NCI-H1105 (cell line): ENCODE data around the gene ERFE.
"Not testable (repeated sequence)": the region's sequence is repeated elsewhere in the genome, so short reads cannot be mapped to it uniquely, and the experiment has no call there.

Source experiments
- DNase-seq: peaks from one replicate; lab custom pipeline; 2025; lab: John Stamatoyannopoulos, UW

ERFE gene, protein sequence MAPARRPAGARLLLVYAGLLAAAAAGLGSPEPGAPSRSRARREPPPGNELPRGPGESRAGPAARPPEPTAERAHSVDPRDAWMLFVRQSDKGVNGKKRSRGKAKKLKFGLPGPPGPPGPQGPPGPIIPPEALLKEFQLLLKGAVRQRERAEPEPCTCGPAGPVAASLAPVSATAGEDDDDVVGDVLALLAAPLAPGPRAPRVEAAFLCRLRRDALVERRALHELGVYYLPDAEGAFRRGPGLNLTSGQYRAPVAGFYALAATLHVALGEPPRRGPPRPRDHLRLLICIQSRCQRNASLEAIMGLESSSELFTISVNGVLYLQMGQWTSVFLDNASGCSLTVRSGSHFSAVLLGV

DNA sequence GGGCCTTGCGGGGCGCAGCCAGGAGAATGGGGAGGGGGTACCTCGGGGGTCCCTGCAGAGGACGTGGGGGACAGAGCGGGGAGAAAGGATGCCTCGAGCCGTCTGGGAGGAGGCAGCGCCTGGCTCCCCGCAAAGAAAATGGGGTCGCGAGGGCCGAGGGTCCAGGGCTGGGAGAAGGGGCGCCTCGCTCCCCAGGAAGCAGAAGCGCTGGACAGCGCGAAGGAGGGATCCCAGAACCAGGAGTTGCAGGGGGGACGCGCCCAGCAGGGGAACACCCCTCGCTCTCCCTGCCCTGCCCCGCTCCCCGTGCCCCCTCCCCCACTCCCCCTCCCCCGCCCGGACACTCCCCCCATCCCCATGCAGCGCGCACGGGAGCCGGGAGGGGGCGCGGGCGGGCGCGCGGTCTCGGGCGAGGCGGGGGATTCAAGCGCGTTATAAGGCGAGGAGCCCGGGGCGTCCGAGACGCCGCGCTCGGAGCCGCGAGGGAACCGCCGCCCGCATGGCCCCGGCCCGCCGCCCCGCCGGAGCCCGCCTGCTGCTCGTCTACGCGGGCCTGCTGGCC, at the start of gene ERFE:
ERFE (plus strand) TSS at position 462 of the 562 bp plus-strand sequence; CDS start at position 500, 38 bp downstream.
- peak; percentile 20 for DNase-seq

DNA sequence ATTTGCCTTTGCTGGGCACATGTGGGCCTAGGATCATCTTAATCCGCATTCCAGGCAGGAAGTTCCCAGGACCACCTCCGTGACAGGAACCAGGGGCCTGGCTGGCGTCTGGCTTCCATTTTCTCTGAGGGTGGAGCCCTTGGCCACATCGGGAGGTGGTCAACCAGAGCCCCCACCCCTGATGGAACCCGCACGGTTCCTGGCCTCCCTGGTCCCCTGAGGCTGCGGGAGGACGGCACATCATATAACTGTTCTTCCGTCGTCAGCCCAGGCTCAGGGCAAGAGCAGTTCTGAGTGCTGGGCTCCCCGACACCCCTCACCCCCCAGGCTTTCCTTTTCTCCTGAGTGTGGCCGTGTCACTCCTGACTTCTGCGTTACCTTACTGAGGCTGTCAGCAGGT, 45.2 kb upstream of the ERFE start:
- no peak for DNase-seq

DNA sequence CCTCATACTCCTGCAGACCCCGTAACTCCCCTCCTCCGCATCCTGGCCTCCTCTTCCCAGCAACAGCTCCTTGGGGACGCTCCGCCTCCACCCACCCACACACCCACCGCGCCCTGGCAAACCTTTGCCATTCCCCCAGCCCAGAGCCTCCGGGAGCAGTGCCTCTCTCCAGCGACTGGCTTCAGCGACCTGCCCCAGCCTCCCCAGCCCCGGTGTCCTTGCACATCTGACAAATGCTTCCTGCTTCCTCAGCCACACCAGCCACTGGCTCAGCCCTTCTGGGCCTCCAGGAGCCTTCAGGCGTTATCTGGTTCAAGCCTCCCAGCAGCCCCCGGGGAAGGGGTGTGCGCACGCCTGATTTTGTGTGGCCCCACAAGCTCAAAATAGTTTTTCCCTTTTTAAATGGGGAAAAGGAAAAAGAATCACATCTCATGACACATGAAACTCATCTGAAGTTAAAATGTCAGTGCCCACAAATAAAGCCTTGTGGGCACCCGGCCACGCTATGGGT, 44.4 kb upstream of the ERFE start:
- no peak for DNase-seq

DNA sequence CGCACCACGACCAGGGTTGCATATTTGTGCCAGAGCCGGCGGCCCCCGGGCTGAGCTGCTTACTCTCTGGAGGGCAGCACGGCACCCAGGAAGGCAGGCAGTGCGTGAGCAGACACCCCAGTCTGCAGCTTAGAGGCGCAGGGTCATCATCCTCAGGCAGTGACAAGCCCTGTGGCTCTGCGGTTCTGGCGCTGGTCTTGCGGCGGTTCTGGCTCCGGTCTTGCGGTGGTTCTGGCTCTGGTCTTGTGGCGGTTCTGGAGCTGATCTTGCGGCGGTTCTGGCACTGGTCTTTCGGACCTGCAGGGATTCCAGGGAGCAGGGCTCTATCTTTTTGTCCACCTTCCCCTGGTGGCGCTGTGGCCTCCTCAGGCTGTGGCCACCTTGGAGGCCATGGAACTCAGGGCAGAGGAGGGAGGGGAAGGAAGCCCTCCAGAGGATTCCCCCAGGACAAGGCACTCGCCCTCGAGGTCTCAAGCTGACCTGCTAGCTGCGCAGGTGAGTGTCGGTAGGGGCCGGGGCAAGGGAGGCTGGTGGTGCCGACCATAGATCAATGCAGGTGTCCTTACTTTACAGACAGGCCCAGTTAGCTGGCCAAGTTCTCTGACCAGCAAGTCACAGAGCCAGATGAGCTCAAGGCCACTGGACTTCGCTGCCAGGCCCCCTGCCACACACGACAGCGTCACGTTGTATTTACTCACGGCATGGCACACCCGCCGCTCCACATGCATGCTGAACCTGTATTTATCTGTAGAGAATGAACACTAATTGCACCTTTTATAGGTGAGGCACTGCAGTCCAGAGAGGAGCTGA, 43.7 kb upstream of the ERFE start:
- no peak for DNase-seq

DNA sequence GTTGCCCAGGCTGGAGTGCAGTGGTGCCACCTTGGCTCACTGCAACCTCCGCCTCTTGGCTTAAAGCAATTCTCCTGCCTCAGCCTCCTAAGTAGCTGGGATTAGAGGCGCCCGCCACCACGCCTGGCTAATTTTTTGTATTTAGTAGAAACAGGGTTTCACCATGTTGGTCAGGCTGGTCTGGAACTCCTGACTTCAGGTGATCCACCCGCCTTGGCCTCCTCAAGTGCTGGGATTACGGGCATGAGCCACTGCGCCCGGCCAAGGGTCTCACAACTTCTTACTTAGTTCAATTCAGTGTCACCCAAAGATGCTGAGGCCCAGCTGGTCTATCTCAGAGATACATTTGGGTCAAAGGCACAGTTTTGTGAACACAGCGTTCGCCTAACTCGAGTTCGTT, 43.1 kb upstream of the ERFE start:
- DNase-seq = not testable (repeated sequence)

DNA sequence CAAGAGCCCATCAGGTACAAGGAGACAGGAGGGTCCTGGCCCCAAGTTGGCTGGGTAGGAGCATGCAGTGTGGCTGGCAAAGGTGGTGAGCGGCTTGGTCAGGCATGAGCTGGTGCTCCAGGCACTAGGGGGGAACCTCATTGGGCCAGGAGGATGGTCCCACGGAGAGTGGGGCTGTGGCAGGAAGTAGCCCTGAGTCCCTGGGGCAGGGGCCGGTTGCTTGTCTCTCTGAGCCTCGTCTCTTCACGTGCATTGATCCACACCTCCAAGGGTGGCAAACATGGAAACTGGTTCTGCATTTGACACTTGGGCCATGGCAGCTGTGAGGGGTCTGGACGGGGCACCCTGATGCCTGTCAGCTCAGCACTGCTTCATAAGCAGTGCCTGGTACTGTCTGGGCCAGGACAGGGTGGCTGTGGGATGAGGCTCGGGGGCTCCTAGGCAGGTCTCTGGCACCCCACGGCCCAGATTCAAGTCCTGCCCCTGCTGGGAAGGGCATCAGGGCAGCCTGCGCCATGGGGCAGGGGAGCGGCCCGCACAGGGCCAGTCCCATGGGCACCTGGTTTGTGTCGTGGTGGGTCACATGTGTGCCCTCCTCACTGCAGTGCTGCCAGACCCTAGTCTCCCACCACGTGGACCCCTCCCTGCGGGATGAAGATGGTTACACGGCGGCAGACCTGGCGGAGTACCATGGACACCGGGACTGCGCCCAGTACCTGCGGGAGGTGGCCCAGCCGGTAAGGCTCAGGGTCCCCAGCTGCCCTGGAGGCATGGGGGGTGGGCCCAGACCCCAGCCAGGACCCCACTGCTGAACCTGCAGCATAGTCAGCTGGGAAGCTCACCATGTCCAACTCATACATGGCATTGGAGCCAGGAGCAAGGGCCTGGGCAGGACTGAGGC, 42.2 kb upstream of the ERFE start:
- no peak for DNase-seq

DNA sequence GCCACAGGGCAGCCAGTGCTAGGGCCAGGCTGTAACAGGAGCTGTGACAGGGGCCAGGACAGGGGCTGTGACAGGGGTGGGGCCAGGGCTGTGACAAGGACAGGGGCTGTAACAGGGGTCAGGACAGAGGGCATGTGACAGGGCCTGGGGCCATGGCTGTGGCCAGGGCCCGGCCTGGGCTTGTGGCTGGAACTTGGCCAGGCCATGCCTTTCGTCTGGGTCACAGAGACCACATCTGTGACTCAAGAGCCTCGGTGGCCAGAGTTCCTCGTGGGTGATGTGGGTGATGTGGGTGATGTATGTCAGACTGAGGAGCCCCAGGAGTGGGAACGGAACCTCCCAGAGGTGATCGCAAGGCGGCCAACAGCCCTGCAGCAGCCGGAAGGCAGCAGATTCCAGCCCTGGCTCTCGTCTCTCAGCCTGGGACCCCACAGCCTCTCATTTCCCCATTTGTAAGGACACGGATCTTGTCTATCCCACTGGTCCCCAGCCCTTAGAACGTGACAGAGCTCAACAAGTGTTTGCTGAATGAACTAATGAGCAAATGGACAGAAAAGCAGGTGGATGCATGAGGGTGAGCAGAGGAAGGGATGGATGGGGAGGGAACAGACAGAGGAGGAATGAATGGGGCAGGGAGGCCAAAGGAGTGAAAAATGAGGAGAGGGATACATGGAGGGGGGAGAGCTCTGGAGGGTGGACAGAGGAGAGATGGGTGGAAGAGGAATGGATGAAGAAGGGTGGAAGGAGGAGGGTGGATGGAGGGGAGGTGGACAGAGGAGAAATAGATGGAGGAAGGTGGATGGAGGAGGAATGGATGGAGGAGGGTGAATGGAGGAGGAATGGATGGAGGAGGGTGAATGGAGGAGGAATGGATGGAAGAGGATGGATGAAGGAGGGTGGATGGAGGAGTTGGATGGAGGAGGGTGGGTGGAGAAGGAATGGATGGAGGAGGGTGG, 41.3 kb upstream of the ERFE start:
- DNase-seq = no peak

DNA sequence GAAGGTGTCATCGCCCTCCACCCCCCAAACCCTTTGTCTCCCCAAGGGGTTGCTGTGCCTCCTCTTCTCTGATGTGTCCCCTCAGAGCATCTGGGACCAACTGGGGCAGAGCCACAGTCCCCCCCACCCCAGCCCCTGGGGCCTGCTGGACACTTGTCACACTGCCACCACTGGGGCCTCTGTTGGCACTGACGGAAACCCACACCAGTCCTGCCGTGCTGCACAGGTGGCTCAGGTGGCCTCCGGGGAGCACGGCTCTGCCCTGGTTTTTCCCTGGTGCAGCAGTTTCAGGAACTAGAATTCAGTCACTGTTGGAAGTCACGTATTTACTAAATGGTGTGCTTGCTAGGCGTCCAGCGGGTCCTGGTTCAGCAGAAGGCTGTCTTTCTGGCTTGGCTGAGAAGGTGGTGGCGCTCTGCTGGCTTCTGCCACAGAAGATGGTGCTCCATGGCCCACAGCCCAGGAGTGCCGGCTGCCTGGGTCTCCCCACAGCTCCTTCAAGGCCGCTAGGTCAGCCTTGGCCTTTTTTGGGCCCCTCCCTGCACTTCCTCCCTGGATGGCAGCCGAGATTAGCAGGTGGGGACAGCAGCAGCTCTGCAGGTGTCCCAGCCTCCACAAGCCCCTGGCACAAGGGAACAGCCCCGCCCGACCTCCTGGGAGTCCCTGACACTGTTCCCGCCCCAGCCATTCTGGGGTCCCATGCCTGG, 38.9 kb upstream of the ERFE start:
- no peak for DNase-seq

DNA sequence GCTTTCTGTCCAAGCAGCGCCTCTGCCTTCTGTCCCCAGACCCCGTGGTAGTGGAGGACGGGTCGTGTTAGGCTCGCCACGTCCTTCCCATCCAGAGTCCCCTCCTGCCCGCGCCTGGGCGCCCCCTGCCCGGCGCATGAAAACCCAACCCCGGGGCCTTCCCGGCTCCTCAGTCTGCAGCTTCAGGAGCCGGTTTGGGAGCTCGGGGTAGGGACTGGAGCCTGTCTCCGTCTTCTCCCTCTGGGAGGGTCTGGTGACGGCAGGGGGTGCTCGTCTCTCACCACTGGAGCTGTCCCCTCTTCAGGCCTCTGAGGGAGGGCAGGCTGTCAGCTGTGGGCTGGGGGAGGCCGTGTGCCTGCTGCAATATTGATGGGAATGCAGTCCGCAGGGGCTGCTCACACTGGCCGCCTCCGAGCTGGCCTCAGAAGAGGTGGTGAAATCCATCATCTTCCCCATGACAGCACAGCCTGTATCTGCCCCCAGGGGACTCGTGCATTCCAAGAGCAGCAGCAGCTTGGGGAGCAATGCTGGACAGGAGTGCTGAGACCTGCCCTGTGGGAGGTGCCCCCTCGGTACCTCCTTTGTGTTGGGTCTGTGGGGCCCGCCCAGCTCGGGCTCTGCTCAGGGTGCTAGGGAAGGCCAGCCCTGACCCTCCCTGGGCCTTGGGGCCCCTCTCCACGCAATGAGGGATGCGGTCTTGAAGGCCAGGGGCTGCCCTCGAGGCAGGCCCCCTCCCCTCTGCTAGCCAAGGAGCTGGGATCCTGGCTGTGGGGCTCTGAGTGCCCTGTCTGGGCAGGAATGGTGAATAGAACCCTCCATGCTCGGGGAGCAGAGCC, 38.1 kb upstream of the ERFE start:
- no peak for DNase-seq

DNA sequence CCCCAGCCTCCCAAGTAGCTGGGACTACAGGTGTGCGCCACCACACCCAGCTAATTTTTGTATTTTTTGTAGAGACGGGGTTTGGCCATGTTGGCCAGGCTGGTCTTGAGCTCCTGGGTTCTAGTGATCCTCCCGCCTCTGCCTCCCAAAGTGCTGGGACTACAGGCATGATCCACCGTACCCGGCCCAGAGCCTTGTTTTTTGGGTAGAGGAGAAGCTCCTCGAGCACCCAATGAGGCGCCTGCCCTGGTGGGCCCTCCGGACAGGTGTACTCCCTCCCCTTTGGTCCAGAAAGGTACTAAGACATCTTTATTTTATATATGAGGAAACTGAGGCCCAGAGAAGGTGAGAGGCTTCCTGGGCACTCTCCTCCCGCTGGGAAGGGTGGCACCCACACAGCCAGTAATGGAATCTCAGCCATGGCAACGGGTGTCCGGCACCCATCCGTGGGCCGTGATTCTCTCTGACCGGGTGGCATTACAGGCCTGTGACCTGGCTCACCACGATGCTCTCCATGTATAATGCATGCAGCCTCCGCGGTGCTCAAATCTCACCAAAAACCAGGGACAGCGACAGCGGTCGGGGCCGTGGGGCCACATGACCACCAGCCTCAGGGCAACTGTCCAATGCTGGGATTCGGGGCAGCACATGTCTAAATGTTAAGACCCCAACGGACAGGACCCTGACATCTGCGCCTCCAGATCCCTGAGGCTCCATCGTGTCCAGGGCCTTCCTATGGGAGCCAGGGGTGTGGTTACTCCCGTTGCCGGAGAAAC, 37.1 kb upstream of the ERFE start:
- DNase-seq = no peak

DNA sequence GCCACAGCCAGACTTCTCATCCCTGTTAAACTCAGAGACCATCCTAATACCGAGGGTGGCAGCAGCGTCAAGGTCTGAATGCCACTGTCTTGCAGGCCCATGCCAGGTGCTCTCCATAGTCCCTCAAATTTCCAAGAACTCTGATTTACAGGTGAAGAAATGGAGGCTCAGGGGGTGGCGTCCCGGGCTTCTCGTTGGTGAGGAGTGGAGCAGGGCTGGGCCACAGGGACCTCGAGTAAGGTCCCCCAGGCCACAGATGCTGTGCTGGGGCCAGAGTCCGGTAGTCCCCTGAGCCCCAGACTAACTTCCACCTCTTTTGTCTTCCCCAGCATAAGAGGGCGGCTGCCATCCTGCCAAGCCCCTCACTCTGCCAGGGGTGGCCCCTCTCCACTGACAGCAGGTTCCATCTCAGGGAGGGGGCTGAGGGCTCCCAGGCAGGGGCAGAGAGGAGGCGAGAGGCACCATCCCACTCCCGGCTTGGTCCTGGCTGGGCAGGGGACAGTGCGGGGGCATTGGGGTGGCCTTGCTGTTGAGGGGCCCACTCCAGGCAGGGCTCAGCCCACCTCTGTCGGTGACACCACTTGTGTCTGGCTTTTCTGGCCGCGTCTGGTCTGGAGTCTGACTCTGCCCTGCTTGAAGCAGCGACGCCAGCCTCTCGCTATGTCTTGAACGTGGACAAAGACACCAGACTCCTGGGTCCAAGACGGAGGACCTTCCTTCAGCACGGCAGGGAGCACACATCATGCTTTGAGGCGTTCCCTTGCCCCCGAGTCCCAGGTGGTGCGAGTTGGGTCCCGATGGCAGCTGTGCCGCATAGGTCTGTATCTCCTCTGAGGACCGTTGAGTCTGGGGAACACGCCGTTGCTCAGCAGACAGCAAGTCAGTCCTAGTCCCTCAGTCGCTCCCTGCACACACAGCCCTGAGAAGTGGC, 36.2 kb upstream of the ERFE start:
- no peak for DNase-seq

DNA sequence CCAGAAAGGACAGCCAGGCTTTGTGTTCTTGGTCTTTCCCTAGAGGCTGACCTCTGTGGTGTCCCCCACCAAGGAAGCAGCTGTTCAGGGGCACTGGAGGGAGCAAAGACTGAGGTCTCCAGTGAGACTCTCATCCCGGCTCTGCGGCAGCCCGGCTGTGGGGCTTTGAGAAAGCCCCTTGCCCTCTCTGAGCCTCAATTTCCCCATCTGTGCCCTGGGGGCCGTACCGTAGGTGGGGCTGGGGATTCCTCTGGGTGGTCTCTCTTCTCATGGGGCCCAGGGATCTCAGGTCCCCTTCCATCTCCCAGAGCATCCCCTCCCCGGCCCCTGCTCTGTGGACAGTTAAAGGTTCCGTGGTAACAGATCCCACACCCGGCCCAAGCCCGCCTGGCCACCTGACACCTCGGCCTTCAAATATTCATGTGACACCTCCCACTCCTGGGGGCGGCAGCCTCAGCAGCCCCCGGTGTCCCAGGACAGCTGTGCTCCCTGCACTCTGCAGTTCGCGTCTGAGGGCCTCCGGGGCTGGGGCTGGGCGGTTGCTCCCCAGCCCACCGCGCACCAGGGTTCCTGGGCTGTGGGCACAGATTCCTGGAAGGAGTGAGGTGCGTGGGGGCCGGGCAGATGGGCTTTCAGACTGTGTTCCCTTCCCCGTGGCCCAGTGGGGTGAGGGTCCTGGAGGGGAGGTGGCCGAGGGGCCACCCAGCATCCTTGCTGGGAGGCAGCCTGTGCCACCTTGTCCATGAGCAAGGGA, 35.4 kb upstream of the ERFE start:
- no peak for DNase-seq

DNA sequence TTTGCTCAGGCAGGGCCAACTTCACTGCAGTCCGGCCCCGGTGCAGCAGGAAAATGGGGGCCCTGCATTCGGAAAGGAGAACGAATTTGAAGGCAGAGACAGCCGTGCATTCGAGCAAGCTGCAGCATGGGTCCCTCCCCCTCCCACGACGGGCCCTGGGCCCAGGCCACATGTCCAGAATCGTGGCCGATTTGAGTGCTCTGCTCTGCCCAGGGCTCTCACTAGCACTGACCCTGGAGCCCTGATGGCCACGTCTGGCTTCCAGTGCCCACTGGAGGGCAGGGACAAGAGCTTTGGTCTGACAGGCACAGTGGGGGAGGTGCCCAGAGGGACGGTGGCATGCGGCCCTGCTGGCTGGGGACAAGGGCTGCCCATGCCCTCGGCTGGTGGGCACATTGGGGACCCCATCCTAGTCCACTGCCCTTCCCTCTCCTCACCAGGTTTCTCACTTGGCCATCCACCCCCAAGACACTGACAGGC, 34.7 kb upstream of the ERFE start:
- no peak for DNase-seq

DNA sequence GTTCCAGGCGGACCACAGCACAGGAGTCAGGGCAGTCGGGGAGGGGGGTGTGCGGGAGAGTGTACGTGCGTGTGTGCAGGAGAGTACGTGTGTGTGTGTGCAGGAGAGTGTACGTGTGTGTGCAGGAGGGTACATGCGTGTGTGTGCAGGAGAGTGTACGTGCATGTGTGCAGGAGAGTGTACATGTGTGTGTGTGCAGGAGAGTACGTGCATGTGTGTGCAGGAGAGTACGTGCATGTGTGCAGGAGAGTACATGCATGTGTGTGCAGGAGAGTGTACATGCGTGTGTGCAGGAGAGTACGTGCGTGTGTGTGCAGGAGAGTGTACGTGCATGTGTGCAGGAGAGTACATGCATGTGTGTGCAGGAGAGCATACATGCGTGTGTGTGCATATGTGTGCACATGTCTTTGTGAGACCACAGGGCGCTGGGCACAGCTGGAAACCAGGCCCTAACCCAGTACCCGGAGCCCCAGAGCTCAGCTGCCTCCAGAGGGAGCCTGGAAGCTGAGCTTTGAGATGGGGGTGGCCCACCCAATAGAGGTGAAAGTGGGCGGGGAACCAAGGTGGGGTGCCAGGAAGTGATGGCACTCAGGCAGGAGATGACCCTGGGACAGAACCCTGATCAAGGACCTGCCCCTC, 34.2 kb upstream of the ERFE start:
- no peak for DNase-seq

DNA sequence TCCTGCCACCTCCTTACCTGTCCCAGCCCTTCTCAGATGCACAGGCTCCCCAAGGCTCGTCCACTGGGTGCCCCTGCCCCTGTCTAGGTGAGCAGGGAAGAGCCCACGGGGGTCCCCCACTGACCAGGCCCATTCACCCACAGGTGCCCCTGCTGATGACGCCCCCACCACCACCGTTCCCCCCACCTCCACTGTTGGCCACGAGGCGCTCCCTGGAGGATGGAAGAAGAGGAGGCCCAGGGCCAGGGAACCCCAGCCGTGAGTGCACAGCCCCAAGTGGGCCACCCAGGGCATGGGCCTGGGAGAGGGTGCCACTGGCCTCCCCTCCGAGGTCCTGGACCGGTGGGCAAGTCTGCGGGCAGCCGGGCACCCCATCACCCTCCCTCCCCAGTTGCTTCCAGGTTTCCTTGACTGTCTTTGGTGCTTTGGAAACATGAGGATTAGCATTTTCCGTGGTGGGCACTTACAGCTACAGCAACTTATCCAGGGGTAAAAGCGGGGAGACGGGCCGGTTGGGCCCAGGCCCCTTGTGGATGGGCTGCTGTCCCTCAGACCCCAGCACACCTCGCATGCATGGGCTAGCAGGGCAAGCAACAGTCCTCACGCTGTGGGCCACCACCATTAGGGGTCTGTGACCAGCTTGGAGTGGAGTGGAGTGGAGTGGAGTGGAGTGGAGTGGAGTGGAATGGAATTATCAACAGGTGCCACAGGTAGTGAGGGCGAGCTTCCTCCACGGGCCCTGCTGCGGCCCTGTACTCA, 33.5 kb upstream of the ERFE start:
- no peak for DNase-seq
